ENCODE measurements around the gene TSPAN11. TPM values are rescaled to one million over a fixed set of nuclear protein-coding genes. Genes with fewer than 3 reads are reported as not detected.

Gene TSPAN11
- total and polyA plus RNA-seq, 2 of the 4 experiments (the other 2 are of a cell fraction): 0.18 to 0.26 TPM

DNA sequence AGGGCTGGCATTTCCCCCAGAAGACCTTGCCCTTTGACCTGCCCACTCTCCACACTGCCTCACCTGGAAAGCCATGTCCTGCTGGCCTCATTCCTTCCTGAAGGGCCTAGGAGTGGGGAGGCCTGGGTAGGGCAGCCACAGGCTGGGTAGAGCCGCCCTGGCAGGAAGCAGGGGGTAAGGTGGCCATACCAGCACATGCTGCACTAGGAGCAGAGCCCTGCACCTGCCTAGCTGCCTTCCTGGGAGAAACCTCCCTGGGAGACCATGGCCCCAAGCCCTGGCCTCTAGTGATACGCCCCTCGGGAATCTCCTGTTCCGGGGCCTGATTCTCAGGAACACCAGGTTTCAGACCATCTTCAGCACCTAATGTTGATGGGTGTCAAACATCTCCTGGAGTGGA, 65.8 kb downstream of the TSPAN11 start:
- no TSS peak for BruUV-seq (replicated peaks)
- intact Hi-C loops (cut with micrococcal nuclease): no loop called here
- Histone ChIP-seq H3K4me2 (ENCODE audit: low read depth, low read length) (no peak overlapping the region), H2BK20ac (ENCODE audit: low read depth, low read length) (no peak overlapping the region), H4K20me1 (ENCODE audit: insufficient read depth, low read length) (no peaks in the 10 kb centered on the region), H3K14ac (replicated peaks; ENCODE audit: low read depth, low read length) (no peak overlapping the region), H3K9me3 (ENCODE audit: control insufficient read depth, insufficient read depth, low read length) (no peaks in the 10 kb centered on the region), H3K79me1 (ENCODE audit: low read depth in 1 of 2, low read length in 2 of 2) (no peaks in the 10 kb centered on the region), H3K23ac (ENCODE audit: low read depth, low read length) (no peak overlapping the region), H3K4me1 (ENCODE audit: control insufficient read depth, insufficient read depth, low read length) (peaks cover 10% of the 10 kb centered on the region), H3K36me3 (ENCODE audit: control insufficient read depth, insufficient read depth, low read length) (no peaks in the 10 kb centered on the region), H4K5ac (ENCODE audit: low read depth, low read length) (no peak overlapping the region), H3K4ac (ENCODE audit: low read depth, low read length) (no peak overlapping the region), H2AK5ac (ENCODE audit: low read depth, low read length) (no peak overlapping the region), H2AFZ (replicated peaks; ENCODE audit: low read length, poor library complexity) (no peak overlapping the region), H3K18ac (ENCODE audit: low read depth, low read length) (no peak overlapping the region), H3K9ac (ENCODE audit: low read depth, low read length) (no peak overlapping the region), H3K27me3 (ENCODE audit: control insufficient read depth, insufficient read depth, low read length) (peaks cover 2% of the 10 kb centered on the region; the same call in 1 of the 2 replicates), H2BK5ac (ENCODE audit: low read depth, low read length, poor library complexity, severe bottlenecking) (no peak overlapping the region), H2BK15ac (ENCODE audit: low read depth, low read length) (no peak overlapping the region), H3K4me3 (ENCODE audit: insufficient read depth, low read depth, low read length) (no peak overlapping the region), H2BK120ac (ENCODE audit: low read depth, low read length) (no peak overlapping the region), H4K8ac (ENCODE audit: low read depth in 2 of 2, low read length in 2 of 2) (no peak overlapping the region), H3K9me1 (ENCODE audit: insufficient read depth, low read length) (peaks cover 5% of the 10 kb centered on the region; the same call in 1 of the 2 replicates), H2AK9ac (replicated peaks; ENCODE audit: low read depth, low read length, poor library complexity) (no peak overlapping the region), H4K91ac (ENCODE audit: insufficient read depth, low read depth, low read length) (no peak overlapping the region), H3K56ac (ENCODE audit: extremely low read depth, insufficient read depth, low read length) (no peak overlapping the region), H3K27ac (ENCODE audit: insufficient read depth, low read length) (no peak overlapping the region)
- in situ Hi-C loops (cut with MboI; ENCODE audit: low sequenced_read_pairs): no loop called here
- DNase-seq: no peak
- ATAC-seq (ENCODE audit: low read depth): no peak
- no peak for TF ChIP-seq BHLHE40 (IDR thresholded peaks at IDR 0.05; ENCODE audit: low read depth, low read length)
- TF ChIP-seq NFE2L2 (IDR thresholded peaks at IDR 0.05; ENCODE audit: low read depth, low read length): no peak
- TF ChIP-seq, protein P1, sequence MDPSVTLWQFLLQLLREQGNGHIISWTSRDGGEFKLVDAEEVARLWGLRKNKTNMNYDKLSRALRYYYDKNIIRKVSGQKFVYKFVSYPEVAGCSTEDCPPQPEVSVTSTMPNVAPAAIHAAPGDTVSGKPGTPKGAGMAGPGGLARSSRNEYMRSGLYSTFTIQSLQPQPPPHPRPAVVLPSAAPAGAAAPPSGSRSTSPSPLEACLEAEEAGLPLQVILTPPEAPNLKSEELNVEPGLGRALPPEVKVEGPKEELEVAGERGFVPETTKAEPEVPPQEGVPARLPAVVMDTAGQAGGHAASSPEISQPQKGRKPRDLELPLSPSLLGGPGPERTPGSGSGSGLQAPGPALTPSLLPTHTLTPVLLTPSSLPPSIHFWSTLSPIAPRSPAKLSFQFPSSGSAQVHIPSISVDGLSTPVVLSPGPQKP (IDR thresholded peaks at IDR 0.05; ENCODE audit: borderline replicate concordance, low read depth, low read length): no peak
- TF ChIP-seq, protein P2, sequence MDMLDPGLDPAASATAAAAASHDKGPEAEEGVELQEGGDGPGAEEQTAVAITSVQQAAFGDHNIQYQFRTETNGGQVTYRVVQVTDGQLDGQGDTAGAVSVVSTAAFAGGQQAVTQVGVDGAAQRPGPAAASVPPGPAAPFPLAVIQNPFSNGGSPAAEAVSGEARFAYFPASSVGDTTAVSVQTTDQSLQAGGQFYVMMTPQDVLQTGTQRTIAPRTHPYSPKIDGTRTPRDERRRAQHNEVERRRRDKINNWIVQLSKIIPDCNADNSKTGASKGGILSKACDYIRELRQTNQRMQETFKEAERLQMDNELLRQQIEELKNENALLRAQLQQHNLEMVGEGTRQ (IDR thresholded peaks at IDR 0.05; ENCODE audit: low read depth, low read length): no peak
- no peak for TF ChIP-seq POLR2A (IDR thresholded peaks at IDR 0.05; ENCODE audit: low read depth, low read length)
- dilution Hi-C loops (cut with HindIII; ENCODE audit: low sequenced_read_pairs, unreplicated experiment): no loop called here
- CTCF ChIA-PET: interaction anchor here (1.4 kb wide), 1 partner anchor 20 kb away, joined by 4 read pairs; no protein-coding TSS in a partner anchor
- 100% methylated on average over 1 of the region's 4 CpGs; no CpG with 5 or more reads in 1 of the 2 experiments for WGBS, 2 experiments (ENCODE audit: extremely low coverage in 2 of 2, insufficient read length in 1 of 2)
- POLR2A ChIA-PET (ENCODE audit: unreplicated experiment): no interaction called here

Data from IMR-90 (cell line).